ENCODE data around the gene SEMA6B.

DNA sequence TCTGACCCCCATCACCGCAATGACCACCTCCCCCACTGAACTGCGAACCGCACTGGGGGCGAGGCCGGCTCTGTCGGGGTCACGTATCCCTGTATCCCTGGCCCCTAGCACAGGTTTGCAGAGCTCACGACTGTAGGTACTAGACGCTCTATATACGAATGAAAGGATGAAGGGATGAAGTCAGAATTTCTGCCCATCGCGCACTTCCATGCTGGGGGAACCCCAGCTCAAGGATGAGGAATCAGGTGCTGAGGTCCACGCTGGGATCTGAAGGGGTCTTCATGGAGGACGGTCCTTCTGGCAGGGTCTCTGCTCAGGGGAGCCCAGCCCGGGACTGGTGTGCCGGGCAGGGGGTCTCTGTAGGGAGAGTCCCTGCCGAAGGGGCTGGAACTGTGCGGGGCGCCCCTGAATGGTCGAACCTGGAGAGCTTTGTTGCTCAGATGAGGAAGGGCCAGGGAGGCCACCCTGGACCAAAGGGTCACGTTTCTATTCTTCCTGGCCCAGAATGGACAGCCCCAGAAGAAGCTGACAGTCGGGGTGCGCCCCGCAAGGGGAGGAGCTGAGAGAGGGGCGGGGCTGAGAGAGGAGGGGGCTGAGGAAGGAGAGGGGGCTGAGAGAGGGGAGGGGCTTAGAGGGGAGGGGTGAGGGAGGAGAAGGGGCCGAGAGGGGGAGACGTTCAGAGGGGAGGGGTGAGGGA, 37.9 kb upstream of the SEMA6B start:
- no peak for TF ChIP-seq POLR2AphosphoS5 (IDR thresholded peaks at IDR 0.05)
- TF ChIP-seq, protein P1, sequence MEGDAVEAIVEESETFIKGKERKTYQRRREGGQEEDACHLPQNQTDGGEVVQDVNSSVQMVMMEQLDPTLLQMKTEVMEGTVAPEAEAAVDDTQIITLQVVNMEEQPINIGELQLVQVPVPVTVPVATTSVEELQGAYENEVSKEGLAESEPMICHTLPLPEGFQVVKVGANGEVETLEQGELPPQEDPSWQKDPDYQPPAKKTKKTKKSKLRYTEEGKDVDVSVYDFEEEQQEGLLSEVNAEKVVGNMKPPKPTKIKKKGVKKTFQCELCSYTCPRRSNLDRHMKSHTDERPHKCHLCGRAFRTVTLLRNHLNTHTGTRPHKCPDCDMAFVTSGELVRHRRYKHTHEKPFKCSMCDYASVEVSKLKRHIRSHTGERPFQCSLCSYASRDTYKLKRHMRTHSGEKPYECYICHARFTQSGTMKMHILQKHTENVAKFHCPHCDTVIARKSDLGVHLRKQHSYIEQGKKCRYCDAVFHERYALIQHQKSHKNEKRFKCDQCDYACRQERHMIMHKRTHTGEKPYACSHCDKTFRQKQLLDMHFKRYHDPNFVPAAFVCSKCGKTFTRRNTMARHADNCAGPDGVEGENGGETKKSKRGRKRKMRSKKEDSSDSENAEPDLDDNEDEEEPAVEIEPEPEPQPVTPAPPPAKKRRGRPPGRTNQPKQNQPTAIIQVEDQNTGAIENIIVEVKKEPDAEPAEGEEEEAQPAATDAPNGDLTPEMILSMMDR (IDR thresholded peaks at IDR 0.05), result no peak

Measured in stomach (tissue), 4 donors.